Prostate gland (tissue), 2 donors: ENCODE results near the gene HDLBP. TPM values are rescaled to one million over a fixed set of nuclear protein-coding genes. Genes with fewer than 3 reads are reported as not detected.

ENCODE experiments used
- DNase-seq: peaks from one replicate; pipeline ENCODE4 v3.0.0-alpha.2; 2019; ENCODE audit warnings: low spot score
- H3K27ac ChIP-seq, 2 donors: fragments of 200-600 bp; sonication (generic); 2 replicates each; pipeline ENCODE4 v1.5.1; 2017 to 2019
- H3K27me3 ChIP-seq: fragments of 200-600 bp; sonication (generic); replicated peaks from 2 replicates; pipeline ENCODE4 v1.5.1; 2019; ENCODE audit not compliant: insufficient read depth
- H3K36me3 ChIP-seq, 2 donors: fragments of 200-600 bp; sonication (generic); 1 replicate in 1 of 2; 2 replicates in 1 of 2; pipeline versions ENCODE4 v1.5.1 to v1.8.1; 2017 to 2019
- H3K4me1 ChIP-seq: fragments of 200-600 bp; sonication (generic); replicated peaks from 2 replicates; pipeline ENCODE4 v1.5.1; 2019
- H3K4me3 ChIP-seq, 2 donors: fragments of 200-600 bp; sonication (generic); 2 replicates each; pipeline ENCODE4 v1.5.1; 2017 to 2019
- H3K9me3 ChIP-seq: fragments of 200-600 bp; sonication (generic); 2 replicates; pipeline ENCODE4 v1.5.1; 2017
- POLR2A ChIP-seq: fragments of 450-650 bp; IDR thresholded peaks from one replicate; pipeline ENCODE4 v1.6.1; 2016; ENCODE audit warnings: antibody characterized with exemption, mild to moderate bottlenecking
- POLR2AphosphoS5 ChIP-seq: sonication (generic); formaldehyde crosslinking; IDR thresholded peaks from one replicate; pipeline ENCODE4 v1.6.1; 2017; ENCODE audit warnings: antibody characterized with exemption
- WGBS: methylation state at CpG from one replicate; pipeline ENCODE4 v1.1.5; 2018; 5-methylcytosine and 5-hydroxymethylcytosine counted together
- intact Hi-C: fragments of 100-400 bp; cut with DNase I; formaldehyde crosslinking; loops from one replicate; pipeline ENCODE4 v1.14.2; 2022
- total RNA-seq, 2 donors: library from RNA; depleted of rRNA; stranded (reverse); fragments of >200 nt; gene quantifications; one replicate each; pipeline ENCODE4 v1.1.0, GENCODE V29; 2016
- TF ChIP-seq, protein P1 (sequence below), 4 experiments: fragments of 200-600 bp in 2 of 4; fragments of 450-650 bp in 2 of 4; sonication (generic) in 2 of 4; IDR thresholded peaks; 1 replicate in 3 of 4; 2 replicates in 1 of 4; pipeline ENCODE4 v1.5.1; 2016 to 2019; ENCODE audit warnings: antibody characterized with exemption in 4 of 4, mild to moderate bottlenecking in 2 of 4, moderate library complexity in 2 of 4

The HDLBP gene
- total RNA-seq, 2 donors from 2014 or later = 529 to 612 TPM

DNA sequence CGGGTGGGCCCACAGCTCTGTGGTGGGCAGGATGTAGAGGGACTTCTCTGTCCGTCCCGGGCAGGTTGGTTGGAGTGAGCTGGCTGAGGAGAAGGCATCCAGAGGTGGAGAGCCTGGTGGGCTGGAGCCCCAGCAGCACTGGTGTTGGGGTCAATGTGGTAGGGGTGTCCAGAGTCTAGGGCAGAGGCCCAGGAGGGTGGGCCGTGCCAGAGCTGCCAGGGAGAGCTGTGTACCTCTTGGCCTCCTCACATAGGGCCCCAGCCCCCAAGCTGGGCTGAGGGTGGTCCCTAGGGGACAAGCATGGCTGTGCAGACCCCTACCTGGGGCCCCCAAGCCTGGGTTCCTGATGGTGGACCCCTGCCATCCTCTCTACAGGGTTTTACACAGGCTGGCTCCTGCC, 111.0 kb downstream of the HDLBP start:
- Histone ChIP-seq H3K27ac (peak overlapping the region in 1 of 2 donors; percentile 23), H3K36me3 (no peaks in the 10 kb centered on the region), H3K4me3 (no peak overlapping the region), H3K9me3 (no peaks in the 10 kb centered on the region), H3K4me1 (no peaks in the 10 kb centered on the region), H3K27me3 (no peaks in the 10 kb centered on the region)
- intact Hi-C loops = no loop called here
- DNase-seq = no peak
- WGBS = 76% methylated on average over 4 of the region's 4 CpGs
- TF ChIP-seq POLR2A (no peak), POLR2AphosphoS5 (no peak)
- TF ChIP-seq, protein P1, sequence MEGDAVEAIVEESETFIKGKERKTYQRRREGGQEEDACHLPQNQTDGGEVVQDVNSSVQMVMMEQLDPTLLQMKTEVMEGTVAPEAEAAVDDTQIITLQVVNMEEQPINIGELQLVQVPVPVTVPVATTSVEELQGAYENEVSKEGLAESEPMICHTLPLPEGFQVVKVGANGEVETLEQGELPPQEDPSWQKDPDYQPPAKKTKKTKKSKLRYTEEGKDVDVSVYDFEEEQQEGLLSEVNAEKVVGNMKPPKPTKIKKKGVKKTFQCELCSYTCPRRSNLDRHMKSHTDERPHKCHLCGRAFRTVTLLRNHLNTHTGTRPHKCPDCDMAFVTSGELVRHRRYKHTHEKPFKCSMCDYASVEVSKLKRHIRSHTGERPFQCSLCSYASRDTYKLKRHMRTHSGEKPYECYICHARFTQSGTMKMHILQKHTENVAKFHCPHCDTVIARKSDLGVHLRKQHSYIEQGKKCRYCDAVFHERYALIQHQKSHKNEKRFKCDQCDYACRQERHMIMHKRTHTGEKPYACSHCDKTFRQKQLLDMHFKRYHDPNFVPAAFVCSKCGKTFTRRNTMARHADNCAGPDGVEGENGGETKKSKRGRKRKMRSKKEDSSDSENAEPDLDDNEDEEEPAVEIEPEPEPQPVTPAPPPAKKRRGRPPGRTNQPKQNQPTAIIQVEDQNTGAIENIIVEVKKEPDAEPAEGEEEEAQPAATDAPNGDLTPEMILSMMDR (IDR thresholded peaks at IDR 0.05) = no peak

DNA sequence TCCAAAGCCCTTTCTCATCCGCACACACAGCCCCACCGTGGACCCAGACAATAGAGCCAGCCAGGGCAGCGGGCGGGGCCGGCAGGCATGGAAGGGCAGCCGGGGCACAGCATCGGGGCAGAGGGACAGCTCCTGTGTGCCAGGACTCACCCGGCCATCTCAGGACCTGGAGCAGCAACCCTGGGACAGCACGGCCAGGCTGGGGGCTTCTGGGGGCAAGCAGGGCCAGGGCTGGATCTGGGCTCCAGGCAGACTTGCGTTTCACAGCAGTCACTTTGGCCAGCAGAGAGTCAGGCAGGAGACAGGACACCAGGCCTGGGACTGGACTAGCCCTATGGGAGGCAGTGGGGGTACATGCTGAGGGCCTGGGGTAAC, 111.5 kb downstream of the HDLBP start:
- H3K36me3 ChIP-seq = no peaks in the 10 kb centered on the region
- 82% methylated on average over 10 of the region's 10 CpGs for WGBS
- no peaks in the 10 kb centered on the region for H3K9me3 ChIP-seq
- intact Hi-C loops = no loop called here
- DNase-seq = no peak
- no peaks in the 10 kb centered on the region for H3K4me1 ChIP-seq
- TF ChIP-seq POLR2AphosphoS5 (no peak), POLR2A (no peak)
- TF ChIP-seq, protein P1 (IDR thresholded peaks at IDR 0.05) = no peak
- H3K27me3 ChIP-seq = no peaks in the 10 kb centered on the region
- H3K27ac ChIP-seq = peak overlapping the region in 1 of 2 donors; percentile 23
- H3K4me3 ChIP-seq = no peak overlapping the region

DNA sequence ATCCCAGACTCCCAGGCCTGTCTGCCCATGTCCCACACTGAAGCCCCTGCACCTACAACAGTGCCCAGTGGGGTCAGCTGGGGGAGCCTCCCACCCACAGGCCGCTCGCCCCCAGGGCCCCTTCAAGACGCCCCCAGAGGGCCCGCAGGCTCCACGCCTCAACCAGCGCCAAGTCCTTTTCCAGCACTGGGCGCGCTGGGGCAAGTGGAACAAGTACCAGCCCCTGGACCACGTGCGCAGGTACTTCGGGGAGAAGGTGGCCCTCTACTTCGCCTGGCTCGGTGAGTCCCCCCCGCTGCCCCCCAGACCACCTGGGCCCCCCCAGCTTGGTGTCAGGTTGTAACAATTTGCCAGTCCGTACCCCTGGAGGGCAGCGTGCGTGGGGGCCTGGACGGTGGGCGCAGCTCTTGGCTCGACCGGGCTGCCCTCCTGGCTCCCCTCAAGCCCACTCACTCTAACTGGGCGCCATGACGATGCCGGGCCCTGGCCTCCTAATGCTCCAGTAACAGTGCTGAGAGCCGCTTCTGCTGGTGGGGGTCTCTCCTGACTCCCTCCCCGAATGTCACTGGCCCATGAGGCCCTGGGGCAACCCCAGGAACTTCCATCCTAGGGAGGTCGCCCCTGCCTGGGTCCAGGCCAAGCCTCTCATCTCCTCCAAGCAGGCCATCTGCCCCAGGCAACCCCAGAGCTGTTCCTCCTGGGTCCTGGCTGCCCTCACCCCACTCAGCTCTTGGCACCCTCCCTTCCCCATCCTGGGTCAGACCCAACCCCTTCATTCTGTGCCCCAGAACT, 112.1 kb downstream of the HDLBP start:
- intact Hi-C loops = no loop called here
- Histone ChIP-seq H3K27ac (peak overlapping the region in 1 of 2 donors; percentile 23), H3K4me3 (no peak overlapping the region), H3K9me3 (no peaks in the 10 kb centered on the region), H3K36me3 (no peaks in the 10 kb centered on the region), H3K4me1 (no peaks in the 10 kb centered on the region), H3K27me3 (no peaks in the 10 kb centered on the region)
- DNase-seq = no peak
- WGBS = 84% methylated on average over 27 of the region's 27 CpGs
- TF ChIP-seq POLR2A (no peak), POLR2AphosphoS5 (no peak)
- TF ChIP-seq, protein P1 (IDR thresholded peaks at IDR 0.05) = no peak

DNA sequence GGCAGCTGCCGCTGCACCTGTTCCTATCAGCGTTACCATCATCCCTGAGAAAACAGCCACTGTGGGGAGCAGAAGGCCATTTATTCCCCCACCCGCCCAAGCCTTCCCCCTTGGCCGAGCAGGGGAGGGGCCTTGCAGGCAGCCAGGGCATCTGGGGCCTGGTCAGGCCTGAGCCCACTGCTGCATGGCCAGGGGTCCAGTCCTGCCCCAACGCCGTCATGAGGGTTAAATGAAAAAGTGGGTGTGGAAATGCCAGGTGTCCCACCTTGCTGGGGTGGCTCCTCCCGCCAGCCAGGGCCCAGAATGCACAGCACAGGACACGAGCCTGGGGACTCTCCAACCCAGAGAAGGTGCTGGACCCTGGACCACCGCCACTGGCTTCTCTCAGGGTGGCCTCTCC, 112.8 kb downstream of the HDLBP start:
- Histone ChIP-seq H3K4me3 (no peak overlapping the region), H3K27me3 (no peaks in the 10 kb centered on the region), H3K27ac (peak overlapping the region in 1 of 2 donors; percentile 7), H3K9me3 (no peaks in the 10 kb centered on the region), H3K4me1 (no peaks in the 10 kb centered on the region), H3K36me3 (no peaks in the 10 kb centered on the region)
- 94% methylated on average over 9 of the region's 9 CpGs for WGBS
- DNase-seq = no peak
- TF ChIP-seq, protein P1 (IDR thresholded peaks at IDR 0.05) = no peak
- TF ChIP-seq POLR2A (no peak), POLR2AphosphoS5 (no peak)
- intact Hi-C loops = no loop called here

DNA sequence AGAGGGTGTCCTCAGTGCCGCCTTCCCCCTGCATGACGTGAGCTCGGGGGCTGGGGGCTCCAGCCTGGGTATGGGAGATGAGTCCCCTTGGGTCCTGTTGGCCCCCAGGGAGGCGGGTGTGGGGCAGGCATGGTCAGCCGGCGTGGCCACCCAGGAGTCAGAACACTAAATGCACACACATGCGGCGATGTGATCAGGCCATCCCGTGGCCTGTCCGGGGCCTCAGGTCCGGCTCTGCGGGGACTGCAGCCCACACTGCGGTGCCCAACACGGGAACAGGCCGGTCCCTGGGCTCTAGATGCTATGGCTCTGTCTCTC, 113.2 kb downstream of the HDLBP start:
- WGBS = 96% methylated on average over 15 of the region's 15 CpGs
- H3K9me3 ChIP-seq = no peaks in the 10 kb centered on the region
- no peaks in the 10 kb centered on the region for H3K36me3 ChIP-seq
- H3K27ac ChIP-seq = peak overlapping the region in 1 of 2 donors; percentile 7
- no peak overlapping the region for H3K4me3 ChIP-seq
- no peaks in the 10 kb centered on the region for H3K4me1 ChIP-seq
- intact Hi-C loops = no loop called here
- DNase-seq = no peak
- no peaks in the 10 kb centered on the region for H3K27me3 ChIP-seq
- TF ChIP-seq, protein P1 (IDR thresholded peaks at IDR 0.05) = no peak
- no peak for TF ChIP-seq POLR2A
- TF ChIP-seq POLR2AphosphoS5 = no peak
